PFSK-1 (cell line): ENCODE measurements around the gene ERP27.

ENCODE experiments used
- FOXP2 ChIP-seq: optimal IDR thresholded peaks from 2 replicates; pipeline ENCODE3; 2011; ENCODE audit warnings: borderline replicate concordance, control low read depth, inconsistent platforms; ENCODE audit not compliant: insufficient read depth; ENCODE audit errors: extremely low read length, extremely low read depth
- POLR2AphosphoS5 ChIP-seq: IDR thresholded peaks from 2 replicates; pipeline ENCODE4 v1.6.1; 2012; ENCODE audit warnings: low read depth, mild to moderate bottlenecking, control low read depth, low read length, moderate library complexity
- SIN3A ChIP-seq: IDR thresholded peaks from 2 replicates; pipeline ENCODE4 v1.6.1; 2012; ENCODE audit warnings: mild to moderate bottlenecking, low read length, moderate library complexity, borderline replicate concordance; ENCODE audit not compliant: insufficient read depth
- TAF1 ChIP-seq: IDR thresholded peaks from 2 replicates; pipeline ENCODE4 v1.6.1; 2012; ENCODE audit warnings: low read length, control low read depth, borderline replicate concordance; ENCODE audit not compliant: insufficient read depth
- TF ChIP-seq, protein P1 (sequence below), 2 experiments: IDR thresholded peaks; 2 replicates each; pipeline versions ENCODE4 v1.6.1 to v1.8.0; 2011 to 2012; ENCODE audit warnings: low read depth in 2 of 2, low read length in 2 of 2, control low read depth in 1 of 2, inconsistent platforms in 1 of 2, mild to moderate bottlenecking in 1 of 2, moderate library complexity in 1 of 2; ENCODE audit not compliant: insufficient read depth in 1 of 2

The ERP27 gene

DNA sequence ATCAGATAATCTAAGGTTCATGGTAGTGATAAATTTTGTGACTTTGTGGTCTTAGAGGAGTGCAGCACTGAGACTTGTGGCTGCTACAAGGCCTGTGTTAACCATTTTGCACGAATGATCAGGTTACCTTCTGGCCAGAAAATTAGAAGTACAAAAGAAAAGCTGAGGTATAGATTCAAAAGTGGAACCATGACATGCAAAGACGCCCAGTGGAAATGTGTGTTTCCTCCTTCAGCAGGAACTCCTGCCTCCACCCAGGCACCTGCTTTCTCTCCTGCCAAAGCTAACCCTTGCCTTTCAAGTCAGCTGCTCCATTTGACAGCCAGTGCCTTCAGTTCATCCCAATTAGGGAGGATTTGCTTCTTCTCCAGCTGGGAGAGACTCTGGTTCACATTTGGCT is 44.7 kb upstream of the ERP27 start:
- no peak for TF ChIP-seq POLR2AphosphoS5
- no peak for TF ChIP-seq FOXP2
- TF ChIP-seq TAF1, result no peak
- TF ChIP-seq, protein P1, sequence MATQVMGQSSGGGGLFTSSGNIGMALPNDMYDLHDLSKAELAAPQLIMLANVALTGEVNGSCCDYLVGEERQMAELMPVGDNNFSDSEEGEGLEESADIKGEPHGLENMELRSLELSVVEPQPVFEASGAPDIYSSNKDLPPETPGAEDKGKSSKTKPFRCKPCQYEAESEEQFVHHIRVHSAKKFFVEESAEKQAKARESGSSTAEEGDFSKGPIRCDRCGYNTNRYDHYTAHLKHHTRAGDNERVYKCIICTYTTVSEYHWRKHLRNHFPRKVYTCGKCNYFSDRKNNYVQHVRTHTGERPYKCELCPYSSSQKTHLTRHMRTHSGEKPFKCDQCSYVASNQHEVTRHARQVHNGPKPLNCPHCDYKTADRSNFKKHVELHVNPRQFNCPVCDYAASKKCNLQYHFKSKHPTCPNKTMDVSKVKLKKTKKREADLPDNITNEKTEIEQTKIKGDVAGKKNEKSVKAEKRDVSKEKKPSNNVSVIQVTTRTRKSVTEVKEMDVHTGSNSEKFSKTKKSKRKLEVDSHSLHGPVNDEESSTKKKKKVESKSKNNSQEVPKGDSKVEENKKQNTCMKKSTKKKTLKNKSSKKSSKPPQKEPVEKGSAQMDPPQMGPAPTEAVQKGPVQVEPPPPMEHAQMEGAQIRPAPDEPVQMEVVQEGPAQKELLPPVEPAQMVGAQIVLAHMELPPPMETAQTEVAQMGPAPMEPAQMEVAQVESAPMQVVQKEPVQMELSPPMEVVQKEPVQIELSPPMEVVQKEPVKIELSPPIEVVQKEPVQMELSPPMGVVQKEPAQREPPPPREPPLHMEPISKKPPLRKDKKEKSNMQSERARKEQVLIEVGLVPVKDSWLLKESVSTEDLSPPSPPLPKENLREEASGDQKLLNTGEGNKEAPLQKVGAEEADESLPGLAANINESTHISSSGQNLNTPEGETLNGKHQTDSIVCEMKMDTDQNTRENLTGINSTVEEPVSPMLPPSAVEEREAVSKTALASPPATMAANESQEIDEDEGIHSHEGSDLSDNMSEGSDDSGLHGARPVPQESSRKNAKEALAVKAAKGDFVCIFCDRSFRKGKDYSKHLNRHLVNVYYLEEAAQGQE (IDR thresholded peaks at IDR 0.05; ENCODE audit: insufficient read depth in 1 of 2, low read depth in 2 of 2, low read length in 2 of 2), result no peak
- TF ChIP-seq SIN3A, result no peak

DNA sequence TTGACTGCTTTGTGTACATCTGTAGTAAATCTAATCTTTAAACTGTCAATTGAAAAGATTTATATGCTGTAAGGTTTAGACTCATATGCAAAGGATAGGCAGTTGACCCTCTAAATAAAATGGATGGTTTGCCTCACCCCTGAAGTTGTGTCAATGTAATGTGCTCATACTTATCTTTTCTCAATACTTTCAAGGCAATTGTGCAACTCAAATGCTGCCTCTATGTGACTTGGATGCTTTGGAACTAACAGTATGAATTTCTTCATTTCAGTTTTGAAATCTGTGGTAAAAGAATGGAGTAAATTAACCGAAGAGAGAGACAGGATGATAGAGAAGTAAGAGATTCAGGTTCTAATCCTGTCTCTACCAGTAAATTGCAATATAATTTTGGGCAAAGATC is 44.2 kb upstream of the ERP27 start:
- TF ChIP-seq, protein P1 (IDR thresholded peaks at IDR 0.05; ENCODE audit: insufficient read depth in 1 of 2, low read depth in 2 of 2, low read length in 2 of 2), result no peak
- TF ChIP-seq SIN3A, result no peak
- TF ChIP-seq TAF1, result no peak
- TF ChIP-seq FOXP2, result no peak
- TF ChIP-seq POLR2AphosphoS5, result no peak

DNA sequence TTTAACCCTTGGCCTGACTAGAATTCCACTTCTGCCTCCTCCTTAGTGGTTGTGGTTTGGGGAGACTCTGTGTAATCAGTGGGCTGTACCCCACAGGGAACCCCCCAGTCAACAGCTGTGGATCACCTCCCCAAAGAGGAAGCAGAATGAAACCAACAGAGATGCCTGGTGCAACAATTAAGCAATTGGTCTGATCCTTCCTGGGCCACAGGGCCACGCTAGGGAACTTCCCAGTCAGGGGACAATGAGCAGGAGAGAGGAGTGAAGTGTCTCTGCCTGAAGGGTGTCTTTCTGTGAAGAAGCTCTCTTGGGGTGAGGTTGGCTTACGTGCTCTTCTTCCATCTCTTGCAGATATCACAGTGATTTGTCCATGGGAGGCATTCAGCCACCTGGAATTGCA is 42.7 kb upstream of the ERP27 start:
- no peak for TF ChIP-seq FOXP2

DNA sequence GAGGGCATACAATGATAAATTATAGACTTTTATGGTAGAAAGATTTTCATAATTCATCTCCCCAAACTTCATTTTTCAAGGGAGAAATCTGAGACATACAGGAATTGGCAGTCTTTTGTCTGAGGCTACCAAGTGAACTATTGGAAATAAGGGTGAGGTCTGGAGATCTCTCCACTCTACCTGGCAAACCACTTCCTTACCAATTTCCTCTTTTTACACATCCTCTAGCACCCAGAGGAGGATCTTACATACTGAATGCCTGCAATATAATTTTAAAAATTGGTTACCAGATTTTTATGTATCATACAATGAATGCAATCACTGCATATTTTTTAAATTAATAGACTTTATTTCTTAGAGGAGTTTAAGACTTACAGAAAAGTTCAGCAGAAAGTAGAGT is 41.1 kb upstream of the ERP27 start:
- TF ChIP-seq TAF1 (no peak), POLR2AphosphoS5 (no peak), SIN3A (no peak), FOXP2 (no peak)
- TF ChIP-seq, protein P1 (IDR thresholded peaks at IDR 0.05; ENCODE audit: insufficient read depth in 1 of 2, low read depth in 2 of 2, low read length in 2 of 2), result no peak

DNA sequence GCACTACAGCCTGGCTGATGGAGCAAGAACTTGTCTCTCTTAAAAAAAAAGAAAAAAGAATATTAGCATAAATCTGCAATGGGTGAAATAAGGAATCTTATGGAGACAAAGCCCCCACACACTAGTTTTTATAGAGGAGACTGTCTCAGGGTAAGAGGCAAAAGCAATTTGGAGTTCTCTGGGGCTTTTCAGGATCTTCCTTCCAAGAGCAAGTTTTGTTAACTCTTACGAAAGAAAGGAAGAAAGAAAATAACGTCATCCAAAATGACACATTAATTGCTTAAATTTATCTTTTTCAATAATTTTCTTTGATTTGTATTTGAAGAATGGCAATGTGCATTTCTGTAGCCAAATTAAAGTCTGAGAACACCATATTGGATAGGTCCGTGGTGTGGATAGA is 38.3 kb upstream of the ERP27 start:
- TF ChIP-seq SIN3A (no peak), FOXP2 (no peak), TAF1 (no peak), POLR2AphosphoS5 (no peak)
- TF ChIP-seq, protein P1 (IDR thresholded peaks at IDR 0.05; ENCODE audit: insufficient read depth in 1 of 2, low read depth in 2 of 2, low read length in 2 of 2), result no peak
